Nephron (organoid): ENCODE measurements around the gene SPR.
A peak's percentile ranks its signal among the peaks of the same experiment; 100 is the strongest.

Experiments used
- H3K27ac Mint-ChIP-seq, 3 experiments: 2 replicates each; pipeline ENCODE4 v1.8.0; 2020; ENCODE audit warnings: mixed read lengths in 3 of 3, mild to moderate bottlenecking in 2 of 3, moderate library complexity in 1 of 3
- H3K27me3 Mint-ChIP-seq: 2 replicates; pipeline ENCODE4 v1.8.0; 2021; ENCODE audit warnings: low read depth, mild to moderate bottlenecking, moderate library complexity, mixed read lengths
- H3K36me3 Mint-ChIP-seq: 2 replicates; pipeline ENCODE4 v1.8.0; 2020; ENCODE audit warnings: low read depth, mixed read lengths
- H3K4me1 Mint-ChIP-seq: 2 replicates; pipeline ENCODE4 v1.8.0; 2020; ENCODE audit warnings: mixed read lengths
- H3K4me3 Mint-ChIP-seq, 3 experiments: 2 replicates each; pipeline ENCODE4 v1.8.0; 2020; ENCODE audit warnings: mild to moderate bottlenecking in 3 of 3, mixed read lengths in 3 of 3, moderate library complexity in 2 of 3
- H3K9me3 Mint-ChIP-seq: 2 replicates; pipeline ENCODE4 v1.8.0; 2020; ENCODE audit warnings: mixed read lengths
- CTCF ChIP-seq, 3 experiments: fragments of 200-600 bp; sonication (generic); IDR thresholded peaks; one replicate each; pipeline ENCODE4 v1.5.0; 2021; ENCODE audit warnings: antibody characterized with exemption in 3 of 3; ENCODE audit not compliant: unreplicated experiment in 3 of 3

Gene SPR

DNA sequence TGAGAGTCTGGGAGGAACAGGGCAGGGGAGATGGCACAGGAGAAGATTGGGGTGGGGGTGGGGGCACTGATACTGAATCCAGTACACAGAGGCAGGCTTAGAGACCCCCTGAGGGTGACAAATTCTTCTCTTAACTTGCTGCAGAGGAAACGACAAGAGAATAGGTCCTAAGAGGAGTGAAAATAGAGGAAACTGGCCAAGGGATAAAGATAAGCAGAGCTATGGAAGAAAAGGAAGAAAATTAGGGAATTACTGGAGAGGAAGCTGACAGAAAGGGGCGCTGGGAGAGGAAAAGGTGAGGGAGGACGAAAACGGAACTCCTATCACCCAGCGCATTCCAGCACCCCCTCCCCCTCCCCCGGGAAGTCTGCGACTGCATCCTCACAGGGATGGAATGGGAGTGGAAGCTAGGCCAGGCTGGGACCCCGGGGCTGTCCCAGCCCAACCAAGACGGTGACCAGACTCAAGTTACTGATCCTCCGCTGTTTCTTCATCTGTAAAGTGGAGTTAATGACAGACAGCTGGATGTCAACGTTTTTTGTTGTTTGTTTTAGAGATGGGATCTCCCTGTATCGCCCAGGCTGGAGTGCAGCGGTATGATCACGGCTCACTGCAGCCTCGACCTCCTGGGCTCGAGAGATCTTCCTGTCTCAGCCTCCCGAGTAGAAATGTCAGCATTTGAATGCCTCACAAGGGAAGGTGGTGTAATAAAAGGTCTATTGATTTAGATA is 27.5 kb downstream of the SPR start:
- Mint-ChIP-seq H3K9me3 (no peaks in the 10 kb centered on the region), H3K4me1 (no peaks in the 10 kb centered on the region), H3K36me3 (no peaks in the 10 kb centered on the region), H3K27me3 (peaks cover 75% of the 10 kb centered on the region), H3K27ac (no peak overlapping the region), H3K4me3 (peak overlapping the region; percentile 58 to 73 (median 65))
- TF ChIP-seq CTCF (IDR thresholded peaks at IDR 0.05; ENCODE audit: unreplicated experiment in 3 of 3) = no peak

DNA sequence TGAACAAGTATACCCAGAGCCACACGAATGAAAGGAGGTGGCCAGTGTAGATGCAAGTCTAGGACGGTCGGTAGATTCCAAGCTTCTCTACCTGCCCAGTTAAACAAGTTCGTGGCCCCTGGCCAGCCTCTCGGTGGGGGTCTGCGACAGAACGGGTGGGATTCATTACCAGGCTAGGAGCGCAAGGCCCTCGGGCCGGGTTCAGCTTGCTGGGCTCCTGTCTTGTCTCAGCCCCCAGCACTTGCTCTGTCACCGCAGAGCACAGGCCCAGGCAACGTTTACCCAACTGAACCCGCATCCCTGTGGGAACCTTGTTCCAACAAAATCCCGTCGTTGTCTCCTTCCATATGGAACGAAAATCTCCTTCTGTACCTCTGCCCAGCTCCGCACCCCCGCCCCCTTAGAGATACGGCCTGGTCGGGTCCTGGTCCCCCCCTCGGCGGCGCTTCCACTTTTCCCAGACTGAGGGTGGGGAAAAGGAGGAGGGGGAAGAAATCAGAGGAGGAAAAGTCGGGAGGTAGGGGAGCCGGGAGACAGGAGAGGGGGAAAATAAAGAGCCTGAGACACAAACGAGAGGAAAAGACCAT is 28.2 kb downstream of the SPR start:
- Mint-ChIP-seq H3K36me3 (no peaks in the 10 kb centered on the region), H3K27me3 (peaks cover 69% of the 10 kb centered on the region), H3K4me3 (peak overlapping the region; percentile 58 to 73 (median 59)), H3K27ac (no peak overlapping the region), H3K9me3 (no peaks in the 10 kb centered on the region), H3K4me1 (no peaks in the 10 kb centered on the region)
- no peak for TF ChIP-seq CTCF (IDR thresholded peaks at IDR 0.05; ENCODE audit: unreplicated experiment in 3 of 3)

- no peaks in the 10 kb centered on the region for H3K4me1 Mint-ChIP-seq
- H3K27ac Mint-ChIP-seq = no peak overlapping the region
- H3K27me3 Mint-ChIP-seq = peaks cover 62% of the 10 kb centered on the region
- H3K4me3 Mint-ChIP-seq = peak overlapping the region; percentile 34 to 73 (median 61)
- TF ChIP-seq CTCF (IDR thresholded peaks at IDR 0.05; ENCODE audit: unreplicated experiment in 3 of 3) = no peak
- no peaks in the 10 kb centered on the region for H3K9me3 Mint-ChIP-seq
- H3K36me3 Mint-ChIP-seq = no peaks in the 10 kb centered on the region
Observed at GRCh38 chr2:72915907-72916742, 28.9 kb downstream of the SPR start.

GRCh38 chr2:72916743-72917137 is 29.5 kb downstream of the SPR start:
- Mint-ChIP-seq H3K36me3 (no peaks in the 10 kb centered on the region), H3K4me3 (peak overlapping the region; percentile 77 to 82 (median 77)), H3K9me3 (no peaks in the 10 kb centered on the region), H3K4me1 (no peaks in the 10 kb centered on the region), H3K27me3 (peaks cover 55% of the 10 kb centered on the region), H3K27ac (peak overlapping the region in 1 of 3 experiments; percentile 60)
- TF ChIP-seq CTCF (IDR thresholded peaks at IDR 0.05; ENCODE audit: unreplicated experiment in 3 of 3) = no peak

GRCh38 chr2:72917138-72917876 is 30.1 kb downstream of the SPR start, which contains the start of gene EMX1:
EMX1 (plus strand) TSS chr2:72917519; CDS start chr2:72917853, 334 bp downstream.
- H3K36me3 Mint-ChIP-seq = peaks cover 3% of the 10 kb centered on the region
- no peaks in the 10 kb centered on the region for H3K4me1 Mint-ChIP-seq
- peak within 1 kb of the TSS in 1 of 3 experiments; percentile 86 for H3K27ac Mint-ChIP-seq
- H3K4me3 Mint-ChIP-seq = peak within 1 kb of the TSS; percentile 77 to 84 (median 81)
- H3K27me3 Mint-ChIP-seq = peaks cover 50% of the 10 kb centered on the region
- H3K9me3 Mint-ChIP-seq = no peaks in the 10 kb centered on the region
- TF ChIP-seq CTCF (IDR thresholded peaks at IDR 0.05; ENCODE audit: unreplicated experiment in 3 of 3) = no peak
